Liver (tissue), 9 donors: ENCODE results near the gene PCDHB7. TPM values are rescaled to one million over a fixed set of nuclear protein-coding genes. Genes with fewer than 3 reads are reported as not detected.
"Not testable (repeated sequence)": the region's sequence is repeated elsewhere in the genome, so short reads cannot be mapped to it uniquely, and the experiment has no call there.

Source experiments
- DNase-seq: peaks from one replicate; pipeline ENCODE4 v3.0.0-alpha.2; 2017; ENCODE audit warnings: low spot score
- H3K27ac ChIP-seq, 2 donors: one replicate each; pipeline ENCODE4 v1.7.0; 2013; ENCODE audit warnings: inconsistent platforms in 2 of 2, low read length in 2 of 2, control low read depth in 1 of 2, low read depth in 1 of 2, mild to moderate bottlenecking in 1 of 2
- H3K27me3 ChIP-seq, 4 donors: one replicate each; pipeline versions ENCODE4 v1.6.1 to v1.7.0; 2013; ENCODE audit warnings: low read length in 3 of 4, inconsistent platforms in 1 of 4, mild to moderate bottlenecking in 1 of 4, moderate library complexity in 1 of 4; ENCODE audit not compliant: control insufficient read depth in 4 of 4, insufficient read depth in 4 of 4
- H3K36me3 ChIP-seq, 4 donors: one replicate each; pipeline versions ENCODE4 v1.6.1 to v1.7.0; 2013; ENCODE audit warnings: low read length in 3 of 4, mild to moderate bottlenecking in 3 of 4, low read depth in 1 of 4, moderate library complexity in 1 of 4; ENCODE audit not compliant: control insufficient read depth in 4 of 4, insufficient read depth in 3 of 4
- H3K4me1 ChIP-seq, 4 donors: one replicate each; pipeline versions ENCODE4 v1.6.1 to v1.7.0; 2013; ENCODE audit warnings: low read length in 3 of 4, mild to moderate bottlenecking in 3 of 4, moderate library complexity in 1 of 4; ENCODE audit not compliant: control insufficient read depth in 4 of 4, insufficient read depth in 4 of 4
- H3K4me3 ChIP-seq, 3 donors: one replicate each; pipeline versions ENCODE4 v1.6.1 to v1.7.0; 2013; ENCODE audit warnings: low read length in 3 of 3, control low read depth in 1 of 3, low read depth in 1 of 3, mild to moderate bottlenecking in 1 of 3
- H3K9ac ChIP-seq, 2 donors: one replicate each; pipeline ENCODE4 v1.7.0; 2013; ENCODE audit warnings: low read length in 2 of 2, mild to moderate bottlenecking in 2 of 2, moderate library complexity in 2 of 2, control low read depth in 1 of 2, low read depth in 1 of 2
- H3K9me3 ChIP-seq, 4 donors: one replicate each; pipeline versions ENCODE4 v1.6.1 to v1.7.0; 2013; ENCODE audit warnings: low read length in 3 of 4; ENCODE audit not compliant: control insufficient read depth in 4 of 4
- EGR1 ChIP-seq, 2 donors: IDR thresholded peaks; 2 replicates each; pipeline ENCODE4 v1.6.1; 2016 to 2018; ENCODE audit warnings: antibody characterized with exemption in 2 of 2, low read depth in 2 of 2
- FOXA1 ChIP-seq: IDR thresholded peaks from 2 replicates; pipeline ENCODE4 v1.6.1; 2016; ENCODE audit warnings: antibody characterized with exemption
- FOXA2 ChIP-seq: IDR thresholded peaks from 2 replicates; pipeline ENCODE4 v1.6.1; 2016; ENCODE audit warnings: antibody characterized with exemption
- HNF4A ChIP-seq, 2 donors: conservative IDR thresholded peaks; 2 replicates each; pipeline ENCODE4 v1.6.1; 2016; ENCODE audit warnings: antibody characterized with exemption in 2 of 2, mild to moderate bottlenecking in 2 of 2
- RAD21 ChIP-seq, 2 donors: IDR thresholded peaks; 2 replicates each; pipeline ENCODE4 v1.6.1; 2016; ENCODE audit warnings: antibody characterized with exemption in 2 of 2, mild to moderate bottlenecking in 2 of 2
- RXRA ChIP-seq, 2 donors: IDR thresholded peaks; 2 replicates each; pipeline ENCODE4 v1.6.1; 2017 to 2018; ENCODE audit warnings: antibody characterized with exemption in 2 of 2, mild to moderate bottlenecking in 1 of 2
- SP1 ChIP-seq: IDR thresholded peaks from 2 replicates; pipeline ENCODE4 v1.6.1; 2018; ENCODE audit warnings: antibody characterized with exemption, mild to moderate bottlenecking
- ZBTB33 ChIP-seq: IDR thresholded peaks from 2 replicates; pipeline ENCODE4 v1.6.1; 2016; ENCODE audit warnings: antibody characterized with exemption
- WGBS: extraction: QIAGEN DNeasy Blood & Tissue Kit; methylation state at CpG from one replicate; pipeline ENCODE4 v1.1.7; 2013; 5-methylcytosine and 5-hydroxymethylcytosine counted together
- polyA plus RNA-seq, 2 donors: library from polyadenylated mRNA; stranded (reverse) in 1 of 2; unstranded in 1 of 2; fragments of 200-250 nt in 1 of 2; fragments of >200 nt in 1 of 2; fragmentation: Nextera tagmentation in 1 of 2; extraction: Ambion mirVana in 1 of 2; gene quantifications; one replicate each; pipeline versions ENCODE4 v1.2.1 to v1.2.3, GENCODE V29; 2013 to 2015
- total RNA-seq, 2 donors: library from RNA; depleted of rRNA; stranded (reverse); fragments of >200 nt; gene quantifications; one replicate each; pipeline ENCODE4 v1.2.3, GENCODE V29; 2014
- donor health status: healthy.
- donor health status: healthy.
- donor health status: healthy.
- donor health status: healthy.
- donor health status: healthy.

PCDHB7 gene
- total and polyA plus RNA-seq, 4 donors, result 0.08 to 0.21 (median 0.09) TPM; not detected in 1

- H3K27me3 ChIP-seq, H3K27ac ChIP-seq, H3K4me1 ChIP-seq, H3K9ac ChIP-seq, H3K4me3 ChIP-seq, DNase-seq, H3K36me3 ChIP-seq: not testable (repeated sequence)
- 39% methylated on average over 20 of the region's 26 CpGs for WGBS
- peaks cover 22 to 41% (median 32%) of the 10 kb centered on the region in 4 donors for H3K9me3 ChIP-seq
These were observed 43.6 kb downstream of the PCDHB7 start for GRCh38 chr5:141216035-141216434.

GRCh38 chr5:141223112-141223783, 50.8 kb downstream of the PCDHB7 start, which contains the start of gene PCDHB14:
Gene PCDHB14, plus strand, starts transcription at chr5:141223343. Its CDS starts 163 bp downstream, at chr5:141223506.
- Histone ChIP-seq H3K27me3 (peaks cover 0 to 5% (median 2%) of the 10 kb centered on the region in 4 donors), H3K27ac (no peak within 1 kb of the TSS), H3K9me3 (peaks cover 28 to 61% (median 36%) of the 10 kb centered on the region in 4 donors), H3K4me3 (peak within 1 kb of the TSS; percentile 20 to 54 (median 38)), H3K4me1 (no peaks in the 10 kb centered on the region), H3K9ac (no peak within 1 kb of the TSS), H3K36me3 (peaks cover 0 to 5% (median 0%) of the 10 kb centered on the region in 4 donors)
- TF ChIP-seq HNF4A (conservative IDR thresholded peaks at IDR 0.05) (no peak), FOXA1 (no peak), EGR1 (IDR thresholded peaks at IDR 0.05; ENCODE audit: low read depth in 2 of 2) (no peak), SP1 (no peak), FOXA2 (no peak), RXRA (IDR thresholded peaks at IDR 0.05) (no peak), ZBTB33 (no peak), RAD21 (IDR thresholded peaks at IDR 0.05) (peak; percentile 27 to 42)
- 22% methylated on average over 15 of the region's 15 CpGs for WGBS
- no peak for DNase-seq

- DNase-seq, H3K27me3 ChIP-seq: not testable (repeated sequence)
These were observed 52.4 kb downstream of the PCDHB7 start for GRCh38 chr5:141224844-141225243.

GRCh38 chr5:141225421-141225820, 53.0 kb downstream of the PCDHB7 start:
- H3K9me3 ChIP-seq, result peaks cover 19 to 47% (median 31%) of the 10 kb centered on the region in 4 donors
- not testable (repeated sequence) for DNase-seq, H3K27me3 ChIP-seq, H3K36me3 ChIP-seq, H3K4me3 ChIP-seq, H3K9ac ChIP-seq, H3K27ac ChIP-seq, H3K4me1 ChIP-seq
- WGBS, result 36% methylated on average over 30 of the region's 30 CpGs

More at GRCh38 chr5:141224844-141225243, 52.4 kb downstream of the PCDHB7 start:
- H3K36me3 ChIP-seq, H3K4me3 ChIP-seq, H3K9ac ChIP-seq, H3K27ac ChIP-seq, H3K4me1 ChIP-seq: not testable (repeated sequence)
- WGBS, result 24% methylated on average over 33 of the region's 40 CpGs
- H3K9me3 ChIP-seq, result peaks cover 21 to 52% (median 30%) of the 10 kb centered on the region in 4 donors

Other genes with a start within 250 kb of the PCDHB7 start
Only the 30 nearest of the 37 such genes appear.
- gene PCDHAC2, start 206.2 kb upstream of the PCDHB7 start, total RNA-seq, result 1 to 10 TPM in 1 of 2 donors, under 1 TPM in 1; 0.93 to 1.8 TPM
- under 1 TPM; 0.50 to 0.63 TPM for gene PCDHAC2, start 206.2 kb upstream of the PCDHB7 start, polyA plus RNA-seq
- not detected for gene PCDHB1, start 121.3 kb upstream of the PCDHB7 start, total RNA-seq
- gene PCDHB1, start 121.3 kb upstream of the PCDHB7 start, polyA plus RNA-seq, result not detected
- under 1 TPM; 0.08 to 0.09 TPM for gene PCDHB2, start 78.0 kb upstream of the PCDHB7 start, total RNA-seq
- under 1 TPM in 1 of 2 donors, not detected in 1; 0.05 TPM for gene PCDHB2, start 78.0 kb upstream of the PCDHB7 start, polyA plus RNA-seq
- under 1 TPM; 0.08 to 0.09 TPM for gene PCDHB3, start 72.2 kb upstream of the PCDHB7 start, total RNA-seq
- gene PCDHB3, start 72.2 kb upstream of the PCDHB7 start, polyA plus RNA-seq, result under 1 TPM in 1 of 2 donors, not detected in 1; 0.09 TPM
- gene PCDHB4, start 50.8 kb upstream of the PCDHB7 start, total RNA-seq, result under 1 TPM; 0.14 to 0.17 TPM
- gene PCDHB4, start 50.8 kb upstream of the PCDHB7 start, polyA plus RNA-seq, result under 1 TPM; 0.17 to 0.36 TPM
- under 1 TPM; 0.42 TPM for gene PCDHB5, start 37.4 kb upstream of the PCDHB7 start, total RNA-seq
- gene PCDHB5, start 37.4 kb upstream of the PCDHB7 start, polyA plus RNA-seq, result under 1 TPM; 0.17 to 0.33 TPM
- gene PCDHB6, start 22.6 kb upstream of the PCDHB7 start, total RNA-seq, result under 1 TPM in 1 of 2 donors, not detected in 1; 0.05 TPM
- gene PCDHB6, start 22.6 kb upstream of the PCDHB7 start, polyA plus RNA-seq, result under 1 TPM; 0.04 to 0.06 TPM
- under 1 TPM; 0.08 to 0.14 TPM for gene PCDHB8, start 5.1 kb downstream of the PCDHB7 start, total RNA-seq
- under 1 TPM in 1 of 2 donors, not detected in 1; 0.03 TPM for gene PCDHB8, start 5.1 kb downstream of the PCDHB7 start, polyA plus RNA-seq
- gene PCDHB16, start 9.7 kb downstream of the PCDHB7 start, total RNA-seq, result under 1 TPM; 0.09 to 0.17 TPM
- gene PCDHB16, start 9.7 kb downstream of the PCDHB7 start, polyA plus RNA-seq, result under 1 TPM; 0.14 to 0.31 TPM
- under 1 TPM; 0.09 to 0.25 TPM for gene PCDHB9, start 14.5 kb downstream of the PCDHB7 start, total RNA-seq
- under 1 TPM; 0.03 to 0.07 TPM for gene PCDHB9, start 14.5 kb downstream of the PCDHB7 start, polyA plus RNA-seq
- gene PCDHB10, start 19.7 kb downstream of the PCDHB7 start, total RNA-seq, result under 1 TPM; 0.14 to 0.17 TPM
- gene PCDHB10, start 19.7 kb downstream of the PCDHB7 start, polyA plus RNA-seq, result under 1 TPM; 0.07 TPM
- under 1 TPM; 0.23 to 0.33 TPM for gene PCDHB11, start 27.0 kb downstream of the PCDHB7 start, total RNA-seq
- gene PCDHB11, start 27.0 kb downstream of the PCDHB7 start, polyA plus RNA-seq, result under 1 TPM; 0.08 to 0.09 TPM
- under 1 TPM; 0.28 to 0.33 TPM for gene PCDHB12, start 36.1 kb downstream of the PCDHB7 start, total RNA-seq
- under 1 TPM; 0.06 to 0.12 TPM for gene PCDHB12, start 36.1 kb downstream of the PCDHB7 start, polyA plus RNA-seq
- under 1 TPM; 0.19 to 0.42 TPM for gene PCDHB13, start 41.3 kb downstream of the PCDHB7 start, total RNA-seq
- under 1 TPM; 0.11 to 0.17 TPM for gene PCDHB13, start 41.3 kb downstream of the PCDHB7 start, polyA plus RNA-seq
- under 1 TPM; 0.42 to 0.47 TPM for gene PCDHB14, start 50.7 kb downstream of the PCDHB7 start, total RNA-seq
- gene PCDHB14, start 50.7 kb downstream of the PCDHB7 start, polyA plus RNA-seq, result under 1 TPM; 0.10 to 0.23 TPM
- gene PCDHB15, start 72.8 kb downstream of the PCDHB7 start, total RNA-seq, result under 1 TPM; 0.28 to 0.59 TPM
- under 1 TPM; 0.21 to 0.52 TPM for gene PCDHB15, start 72.8 kb downstream of the PCDHB7 start, polyA plus RNA-seq
- under 1 TPM; 0.19 to 0.42 TPM for gene SLC25A2, start 131.4 kb downstream of the PCDHB7 start, total RNA-seq
- not detected for gene SLC25A2, start 131.4 kb downstream of the PCDHB7 start, polyA plus RNA-seq
- 10 to 100 TPM; 25.7 to 36.3 TPM for gene TAF7, start 148.1 kb downstream of the PCDHB7 start, total RNA-seq
- 10 to 100 TPM; 23.5 to 30.8 TPM for gene TAF7, start 148.1 kb downstream of the PCDHB7 start, polyA plus RNA-seq
- gene PCDHGA1, start 157.9 kb downstream of the PCDHB7 start, total RNA-seq, result under 1 TPM; 0.05 to 0.08 TPM
- under 1 TPM in 1 of 2 donors, not detected in 1; 0.05 TPM for gene PCDHGA1, start 157.9 kb downstream of the PCDHB7 start, polyA plus RNA-seq
- under 1 TPM; 0.23 to 0.42 TPM for gene PCDHGA2, start 166.1 kb downstream of the PCDHB7 start, total RNA-seq
- gene PCDHGA2, start 166.1 kb downstream of the PCDHB7 start, polyA plus RNA-seq, result under 1 TPM; 0.26 to 0.46 TPM
- gene PCDHGA3, start 171.2 kb downstream of the PCDHB7 start, total RNA-seq, result under 1 TPM; 0.09 to 0.59 TPM
- gene PCDHGA3, start 171.2 kb downstream of the PCDHB7 start, polyA plus RNA-seq, result under 1 TPM; 0.25 to 0.32 TPM
- gene PCDHGB1, start 177.5 kb downstream of the PCDHB7 start, total RNA-seq, result under 1 TPM; 0.14 to 0.75 TPM
- gene PCDHGB1, start 177.5 kb downstream of the PCDHB7 start, polyA plus RNA-seq, result under 1 TPM; 0.10 to 0.11 TPM
- under 1 TPM; 0.23 to 0.92 TPM for gene PCDHGA4, start 182.4 kb downstream of the PCDHB7 start, total RNA-seq
- under 1 TPM; 0.15 to 0.21 TPM for gene PCDHGA4, start 182.4 kb downstream of the PCDHB7 start, polyA plus RNA-seq
- gene PCDHGB2, start 187.3 kb downstream of the PCDHB7 start, total RNA-seq, result 1 to 10 TPM in 1 of 2 donors, under 1 TPM in 1; 0.47 to 1.0 TPM
- gene PCDHGB2, start 187.3 kb downstream of the PCDHB7 start, polyA plus RNA-seq, result under 1 TPM in 1 of 2 donors, not detected in 1; 0.28 TPM
- under 1 TPM; 0.09 to 0.50 TPM for gene PCDHGA5, start 191.5 kb downstream of the PCDHB7 start, total RNA-seq
- under 1 TPM; 0.04 to 0.08 TPM for gene PCDHGA5, start 191.5 kb downstream of the PCDHB7 start, polyA plus RNA-seq
- gene PCDHGB3, start 197.6 kb downstream of the PCDHB7 start, total RNA-seq, result 1 to 10 TPM in 1 of 2 donors, under 1 TPM in 1; 0.37 to 1.2 TPM
- gene PCDHGB3, start 197.6 kb downstream of the PCDHB7 start, polyA plus RNA-seq, result under 1 TPM in 1 of 2 donors, not detected in 1; 0.07 TPM
- under 1 TPM; 0.37 to 0.67 TPM for gene PCDHGA6, start 201.2 kb downstream of the PCDHB7 start, total RNA-seq
- under 1 TPM; 0.08 to 0.18 TPM for gene PCDHGA6, start 201.2 kb downstream of the PCDHB7 start, polyA plus RNA-seq
- gene PCDHGA7, start 210.1 kb downstream of the PCDHB7 start, total RNA-seq, result under 1 TPM; 0.19 to 0.67 TPM
- under 1 TPM; 0.21 TPM for gene PCDHGA7, start 210.1 kb downstream of the PCDHB7 start, polyA plus RNA-seq
- 1 to 10 TPM; 1.7 to 2.8 TPM for gene PCDHGB4, start 215.1 kb downstream of the PCDHB7 start, total RNA-seq
- 1 to 10 TPM in 1 of 2 donors, under 1 TPM in 1; 0.76 to 1.4 TPM for gene PCDHGB4, start 215.1 kb downstream of the PCDHB7 start, polyA plus RNA-seq
- gene PCDHGA8, start 220.0 kb downstream of the PCDHB7 start, total RNA-seq, result under 1 TPM; 0.14 to 0.75 TPM
- under 1 TPM; 0.02 to 0.13 TPM for gene PCDHGA8, start 220.0 kb downstream of the PCDHB7 start, polyA plus RNA-seq